Stomach smooth muscle (tissue), 2 donors: Measurements from ENCODE around the gene CTXN1.
A peak's percentile ranks its signal among the peaks of the same experiment; 100 is the strongest.

Source experiments
- H3K27ac ChIP-seq: one replicate; pipeline ENCODE4 v1.7.0; 2013; ENCODE audit warnings: mild to moderate bottlenecking, low read length, inconsistent platforms
- H3K27me3 ChIP-seq, 2 donors: one replicate each; pipeline ENCODE4 v1.7.0; 2013; ENCODE audit warnings: low read length in 2 of 2; ENCODE audit not compliant: insufficient read depth in 2 of 2, control insufficient read depth in 1 of 2
- H3K36me3 ChIP-seq, 2 donors: one replicate each; pipeline ENCODE4 v1.7.0; 2013; ENCODE audit warnings: low read length in 2 of 2; ENCODE audit not compliant: control insufficient read depth in 2 of 2, insufficient read depth in 2 of 2
- H3K4me1 ChIP-seq: one replicate; pipeline ENCODE4 v1.7.0; 2013; ENCODE audit warnings: low read length; ENCODE audit not compliant: control insufficient read depth, insufficient read depth
- H3K4me3 ChIP-seq, 2 donors: one replicate each; pipeline ENCODE4 v1.7.0; 2013; ENCODE audit warnings: low read length in 2 of 2
- H3K9ac ChIP-seq, 2 donors: one replicate each; pipeline ENCODE4 v1.7.0; 2013; ENCODE audit warnings: low read length in 2 of 2, mild to moderate bottlenecking in 1 of 2
- H3K9me3 ChIP-seq, 2 donors: one replicate each; pipeline ENCODE4 v1.7.0; 2013; ENCODE audit warnings: low read length in 2 of 2; ENCODE audit not compliant: control insufficient read depth in 2 of 2
- donor health status: healthy.
- donor health status: Pancreatic carcinoma.

The CTXN1 gene

GRCh38 chr19:7944177-7944761, 18.3 kb upstream of the CTXN1 start:
- peak overlapping the region; percentile 91 to 92 for H3K4me3 ChIP-seq
- no peaks in the 10 kb centered on the region for H3K9me3 ChIP-seq
- H3K4me1 ChIP-seq, result peaks cover 36% of the 10 kb centered on the region
- H3K27ac ChIP-seq, result peak overlapping the region; percentile 99
- H3K36me3 ChIP-seq, result peaks cover 7 to 17% of the 10 kb centered on the region in 2 donors
- H3K9ac ChIP-seq, result peak overlapping the region; percentile 80 to 81
- H3K27me3 ChIP-seq, result no peaks in the 10 kb centered on the region

- H3K4me1 ChIP-seq, result peaks cover 36% of the 10 kb centered on the region
- H3K9ac ChIP-seq, result peak within 1 kb of the TSS; percentile 96 to 99
- H3K27ac ChIP-seq, result peak within 1 kb of the TSS; percentile 99
- peak within 1 kb of the TSS; percentile 91 to 92 for H3K4me3 ChIP-seq
- no peaks in the 10 kb centered on the region for H3K9me3 ChIP-seq
- H3K27me3 ChIP-seq, result no peaks in the 10 kb centered on the region
- peaks cover 11 to 19% of the 10 kb centered on the region in 2 donors for H3K36me3 ChIP-seq
These were observed 17.7 kb upstream of the CTXN1 start, which contains the start of gene TIMM44 for GRCh38 chr19:7943444-7944176. Gene TIMM44, minus strand, starts transcription at chr19:7943666. Its CDS starts 15 bp downstream, at chr19:7943651.

GRCh38 chr19:7942981-7943443, 17.1 kb upstream of the CTXN1 start:
- H3K9ac ChIP-seq, result peak overlapping the region; percentile 96 to 99
- peaks cover 13 to 20% of the 10 kb centered on the region in 2 donors for H3K36me3 ChIP-seq
- no peaks in the 10 kb centered on the region for H3K9me3 ChIP-seq
- no peaks in the 10 kb centered on the region for H3K27me3 ChIP-seq
- peaks cover 36% of the 10 kb centered on the region for H3K4me1 ChIP-seq
- H3K27ac ChIP-seq, result peak overlapping the region; percentile 99
- H3K4me3 ChIP-seq, result peak overlapping the region; percentile 81 to 92

GRCh38 chr19:7941895-7942596, 16.1 kb upstream of the CTXN1 start:
- Histone ChIP-seq H3K9ac (peak overlapping the region in 1 of 2 donors; percentile 96), H3K4me3 (peak overlapping the region; percentile 81 to 92), H3K36me3 (peaks cover 19 to 29% of the 10 kb centered on the region in 2 donors)

GRCh38 chr19:7940841-7941240, 14.9 kb upstream of the CTXN1 start:
- Histone ChIP-seq H3K36me3 (peaks cover 25 to 29% of the 10 kb centered on the region in 2 donors), H3K9ac (no peak overlapping the region), H3K9me3 (no peaks in the 10 kb centered on the region), H3K27me3 (no peaks in the 10 kb centered on the region), H3K4me3 (no peak overlapping the region), H3K4me1 (peaks cover 36% of the 10 kb centered on the region), H3K27ac (no peak overlapping the region)

More at GRCh38 chr19:7941895-7942596, 16.1 kb upstream of the CTXN1 start:
- no peak overlapping the region for H3K27ac ChIP-seq
- peaks cover 36% of the 10 kb centered on the region for H3K4me1 ChIP-seq
- H3K27me3 ChIP-seq, result no peaks in the 10 kb centered on the region
- no peaks in the 10 kb centered on the region for H3K9me3 ChIP-seq

GRCh38 chr19:7934766-7935165, 8.8 kb upstream of the CTXN1 start:
- Histone ChIP-seq H3K9ac (no peak overlapping the region), H3K9me3 (no peaks in the 10 kb centered on the region), H3K27me3 (no peaks in the 10 kb centered on the region), H3K36me3 (peaks cover 46 to 48% of the 10 kb centered on the region in 2 donors), H3K4me3 (no peak overlapping the region), H3K4me1 (peaks cover 22% of the 10 kb centered on the region), H3K27ac (no peak overlapping the region)

- H3K9me3 ChIP-seq, result no peaks in the 10 kb centered on the region
- peaks cover 28% of the 10 kb centered on the region for H3K4me1 ChIP-seq
- H3K9ac ChIP-seq, result no peak overlapping the region
- no peaks in the 10 kb centered on the region for H3K27me3 ChIP-seq
- peaks cover 44 to 47% of the 10 kb centered on the region in 2 donors for H3K36me3 ChIP-seq
- no peak overlapping the region for H3K4me3 ChIP-seq
- H3K27ac ChIP-seq, result no peak overlapping the region
These were observed 8.1 kb upstream of the CTXN1 start for GRCh38 chr19:7933828-7934725.

GRCh38 chr19:7933411-7933810, 7.5 kb upstream of the CTXN1 start:
- H3K9me3 ChIP-seq, result no peaks in the 10 kb centered on the region
- H3K27ac ChIP-seq, result no peak overlapping the region
- peaks cover 42 to 43% of the 10 kb centered on the region in 2 donors for H3K36me3 ChIP-seq
- H3K4me1 ChIP-seq, result peaks cover 33% of the 10 kb centered on the region
- no peaks in the 10 kb centered on the region for H3K27me3 ChIP-seq
- no peak overlapping the region for H3K9ac ChIP-seq
- no peak overlapping the region for H3K4me3 ChIP-seq

GRCh38 chr19:7932930-7933300, 7.0 kb upstream of the CTXN1 start:
- Histone ChIP-seq H3K9ac (no peak overlapping the region), H3K27me3 (no peaks in the 10 kb centered on the region), H3K4me3 (no peak overlapping the region), H3K9me3 (no peaks in the 10 kb centered on the region), H3K27ac (no peak overlapping the region), H3K36me3 (peaks cover 40 to 41% of the 10 kb centered on the region in 2 donors), H3K4me1 (peaks cover 38% of the 10 kb centered on the region)
